ENCODE measurements around the gene PIAS2.
A peak's percentile ranks its signal among the peaks of the same experiment; 100 is the strongest.
"Not testable (repeated sequence)": the region's sequence is repeated elsewhere in the genome, so short reads cannot be mapped to it uniquely, and the experiment has no call there.

PIAS2 gene

GRCh38 chr18:46917108-46917802 lies at the start of gene PIAS2, which contains the start of gene KATNAL2:
TSS of gene PIAS2 (minus strand) at chr18:46917507. CDS start at chr18:46917345, 162 bp downstream.
TSS of gene KATNAL2 (plus strand) at chr18:46917602. CDS start at chr18:46946873, 29,271 bp downstream.
- DNase-seq (ENCODE audit: low read depth): peak; percentile 79

GRCh38 chr18:46966266-46966665 lies 49.0 kb upstream of the PIAS2 start:
- not testable (repeated sequence) for DNase-seq (ENCODE audit: low read depth)

GRCh38 chr18:46964579-46965293 lies 47.4 kb upstream of the PIAS2 start:
- not testable (repeated sequence) for DNase-seq (ENCODE audit: low read depth)

GRCh38 chr18:46963656-46964578 lies 46.6 kb upstream of the PIAS2 start:
- not testable (repeated sequence) for DNase-seq (ENCODE audit: low read depth)

- DNase-seq (ENCODE audit: low read depth): no peak
These were observed 40.9 kb upstream of the PIAS2 start for GRCh38 chr18:46958209-46958608.

GRCh38 chr18:46953195-46953594 lies 35.9 kb upstream of the PIAS2 start:
- peak; percentile 36 for DNase-seq (ENCODE audit: low read depth)

- DNase-seq (ENCODE audit: low read depth): no peak
These were observed 32.9 kb upstream of the PIAS2 start for GRCh38 chr18:46950064-46950656.

- peak; percentile 77 for DNase-seq (ENCODE audit: low read depth)
These were observed 29.5 kb upstream of the PIAS2 start for GRCh38 chr18:46946656-46947282.

- DNase-seq (ENCODE audit: low read depth): no peak
These were observed 25.3 kb upstream of the PIAS2 start for GRCh38 chr18:46942646-46943045.

GRCh38 chr18:46939998-46940571 lies 22.8 kb upstream of the PIAS2 start:
- peak; percentile 31 for DNase-seq (ENCODE audit: low read depth)

GRCh38 chr18:46939337-46939963 lies 22.1 kb upstream of the PIAS2 start:
- peak; percentile 85 for DNase-seq (ENCODE audit: low read depth)

GRCh38 chr18:46920653-46921052 lies 3.3 kb upstream of the PIAS2 start:
- DNase-seq (ENCODE audit: low read depth): no peak

GRCh38 chr18:46920067-46920466 lies 2.8 kb upstream of the PIAS2 start:
- no peak for DNase-seq (ENCODE audit: low read depth)

- peak; percentile 36 for DNase-seq (ENCODE audit: low read depth)
These were observed 695 bp upstream of the PIAS2 start for GRCh38 chr18:46917803-46918600.

- peak; percentile 7 for DNase-seq (ENCODE audit: low read depth)
These were observed 678 bp downstream of the PIAS2 start for GRCh38 chr18:46916551-46917107.

- DNase-seq (ENCODE audit: low read depth): no peak
These were observed 1.3 kb downstream of the PIAS2 start for GRCh38 chr18:46915800-46916550.

GRCh38 chr18:46910856-46911255 lies 6.5 kb downstream of the PIAS2 start:
- DNase-seq (ENCODE audit: low read depth): no peak

- DNase-seq (ENCODE audit: low read depth): no peak
These were observed 7.8 kb downstream of the PIAS2 start for GRCh38 chr18:46909497-46909896.

GRCh38 chr18:46903406-46903805 lies 13.9 kb downstream of the PIAS2 start:
- DNase-seq (ENCODE audit: low read depth): no peak

Data from fibroblast of gingiva (primary cell).